Fibroblast of lung (primary cell): Measurements from ENCODE around the gene TMEM127.
A peak's percentile ranks its signal among the peaks of the same experiment; 100 is the strongest.

Experiments
- CTCF ChIP-seq, 2 donors: IDR thresholded peaks in 1 of 2; conservative IDR thresholded peaks in 1 of 2; 1 replicate in 1 of 2; 2 replicates in 1 of 2; pipeline ENCODE4 v1.5.1; 2011 to 2012; ENCODE audit warnings: low read length in 2 of 2, control low read depth in 1 of 2, inconsistent platforms in 1 of 2, low read depth in 1 of 2, mild to moderate bottlenecking in 1 of 2
- EZH2 ChIP-seq: IDR thresholded peaks from 2 replicates; pipeline ENCODE4 v1.5.1; 2012; ENCODE audit warnings: low read length, control low read depth, mild to moderate bottlenecking; ENCODE audit errors: missing control alignments

GRCh38 chr2:96265840-96266679, at the start of gene TMEM127, which contains the start of gene CIAO1:
- peak; percentile 15 to 29 for TF ChIP-seq CTCF (conservative IDR thresholded peaks at IDR 0.05 in 1 of 2, IDR thresholded peaks at IDR 0.05 in 1 of 2; ENCODE audit: low read depth in 1 of 2, low read length in 2 of 2)
- no peak for TF ChIP-seq EZH2
